Stimulated activated CD8-positive, alpha-beta memory T cell treated with anti-CD3 and anti-CD28 coated beads, Interleukin-7, amount 100 ng/mL, for 48 hours (primary cell): Measurements from ENCODE around the gene PLD6.
"Not testable (repeated sequence)": the region's sequence is repeated elsewhere in the genome, so short reads cannot be mapped to it uniquely, and the experiment has no call there.

Experiments used
- DNase-seq, 2 donors: peaks; one replicate each; pipeline ENCODE4 v3.0.0-alpha.2; 2020; ENCODE audit warnings: low read depth in 1 of 2; ENCODE audit errors: extremely low read depth in 1 of 2

The PLD6 gene

GRCh38 chr17:17179371-17179827 lies 26.7 kb downstream of the PLD6 start:
- no peak for DNase-seq

- DNase-seq, result no peak
Measured at GRCh38 chr17:17177176-17177575, 29.0 kb downstream of the PLD6 start.

GRCh38 chr17:17176341-17176740 lies 29.8 kb downstream of the PLD6 start:
- DNase-seq, result no peak

- DNase-seq, result no peak
Measured at GRCh38 chr17:17175917-17176316, 30.2 kb downstream of the PLD6 start.

- no peak for DNase-seq
Measured at GRCh38 chr17:17175340-17175739, 30.8 kb downstream of the PLD6 start.

- no peak for DNase-seq
Measured at GRCh38 chr17:17173921-17174320, 32.2 kb downstream of the PLD6 start.

- DNase-seq, result no peak
Measured at GRCh38 chr17:17172990-17173389, 33.1 kb downstream of the PLD6 start.

- DNase-seq, result no peak
Measured at GRCh38 chr17:17172001-17172939, 33.9 kb downstream of the PLD6 start.

- DNase-seq, result no peak
Measured at GRCh38 chr17:17171186-17171585, 34.9 kb downstream of the PLD6 start.

- no peak for DNase-seq
Measured at GRCh38 chr17:17170346-17170985, 35.7 kb downstream of the PLD6 start.

GRCh38 chr17:17169396-17169795 lies 36.7 kb downstream of the PLD6 start:
- no peak for DNase-seq

- no peak for DNase-seq
Measured at GRCh38 chr17:17168401-17168800, 37.7 kb downstream of the PLD6 start.

GRCh38 chr17:17167986-17168385 lies 38.1 kb downstream of the PLD6 start:
- no peak for DNase-seq

- DNase-seq, result no peak
Measured at GRCh38 chr17:17167356-17167755, 38.8 kb downstream of the PLD6 start.

- DNase-seq, result no peak
Measured at GRCh38 chr17:17166446-17166845, 39.7 kb downstream of the PLD6 start.

- no peak for DNase-seq
Measured at GRCh38 chr17:17165666-17166308, 40.3 kb downstream of the PLD6 start.

GRCh38 chr17:17164676-17165075 lies 41.5 kb downstream of the PLD6 start:
- no peak for DNase-seq

- DNase-seq, result no peak
Measured at GRCh38 chr17:17164156-17164555, 42.0 kb downstream of the PLD6 start.

GRCh38 chr17:17161759-17162158 lies 44.4 kb downstream of the PLD6 start:
- no peak for DNase-seq

- DNase-seq, result no peak
Measured at GRCh38 chr17:17161121-17161520, 45.0 kb downstream of the PLD6 start.

- DNase-seq, result no peak
Measured at GRCh38 chr17:17159571-17159970, 46.6 kb downstream of the PLD6 start.

- not testable (repeated sequence) for DNase-seq
Measured at GRCh38 chr17:17158506-17158905, 47.6 kb downstream of the PLD6 start.
